ENCODE data around the gene ARMS2.

DNA sequence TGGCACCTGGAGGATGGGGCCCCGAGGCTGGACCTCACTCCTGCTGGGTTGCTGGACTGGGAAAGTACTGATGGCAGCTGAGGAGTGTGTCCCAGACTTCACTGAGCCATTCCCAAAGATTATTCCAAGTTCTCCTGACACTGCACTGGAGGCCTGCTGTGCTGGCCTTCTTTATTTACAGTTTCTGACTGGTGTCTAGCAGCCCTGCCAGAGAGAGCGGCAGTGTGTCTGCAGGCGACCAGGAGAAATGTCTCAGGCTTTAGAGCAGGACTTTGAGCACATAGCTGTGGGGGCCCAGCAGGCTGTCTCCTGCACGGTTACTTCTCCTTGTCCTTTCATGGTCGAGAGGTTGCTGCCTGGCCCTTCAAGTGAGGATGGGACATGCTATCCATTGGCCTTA lies 23.0 kb downstream of the ARMS2 start:
- TF ChIP-seq, protein P1, sequence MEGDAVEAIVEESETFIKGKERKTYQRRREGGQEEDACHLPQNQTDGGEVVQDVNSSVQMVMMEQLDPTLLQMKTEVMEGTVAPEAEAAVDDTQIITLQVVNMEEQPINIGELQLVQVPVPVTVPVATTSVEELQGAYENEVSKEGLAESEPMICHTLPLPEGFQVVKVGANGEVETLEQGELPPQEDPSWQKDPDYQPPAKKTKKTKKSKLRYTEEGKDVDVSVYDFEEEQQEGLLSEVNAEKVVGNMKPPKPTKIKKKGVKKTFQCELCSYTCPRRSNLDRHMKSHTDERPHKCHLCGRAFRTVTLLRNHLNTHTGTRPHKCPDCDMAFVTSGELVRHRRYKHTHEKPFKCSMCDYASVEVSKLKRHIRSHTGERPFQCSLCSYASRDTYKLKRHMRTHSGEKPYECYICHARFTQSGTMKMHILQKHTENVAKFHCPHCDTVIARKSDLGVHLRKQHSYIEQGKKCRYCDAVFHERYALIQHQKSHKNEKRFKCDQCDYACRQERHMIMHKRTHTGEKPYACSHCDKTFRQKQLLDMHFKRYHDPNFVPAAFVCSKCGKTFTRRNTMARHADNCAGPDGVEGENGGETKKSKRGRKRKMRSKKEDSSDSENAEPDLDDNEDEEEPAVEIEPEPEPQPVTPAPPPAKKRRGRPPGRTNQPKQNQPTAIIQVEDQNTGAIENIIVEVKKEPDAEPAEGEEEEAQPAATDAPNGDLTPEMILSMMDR (IDR thresholded peaks at IDR 0.05): no peak
- TF ChIP-seq EZH2 (IDR thresholded peaks at IDR 0.05) (no peak), EZH2phosphoT487 (IDR thresholded peaks at IDR 0.05) (no peak)
